Stromal cell of bone marrow (primary cell): ENCODE results near the gene R3HCC1L.

Experiments used
- DNase-seq: peaks from one replicate; pipeline ENCODE4 v3.0.0-alpha.2; 2012; ENCODE audit warnings: low read depth

Gene R3HCC1L

DNA sequence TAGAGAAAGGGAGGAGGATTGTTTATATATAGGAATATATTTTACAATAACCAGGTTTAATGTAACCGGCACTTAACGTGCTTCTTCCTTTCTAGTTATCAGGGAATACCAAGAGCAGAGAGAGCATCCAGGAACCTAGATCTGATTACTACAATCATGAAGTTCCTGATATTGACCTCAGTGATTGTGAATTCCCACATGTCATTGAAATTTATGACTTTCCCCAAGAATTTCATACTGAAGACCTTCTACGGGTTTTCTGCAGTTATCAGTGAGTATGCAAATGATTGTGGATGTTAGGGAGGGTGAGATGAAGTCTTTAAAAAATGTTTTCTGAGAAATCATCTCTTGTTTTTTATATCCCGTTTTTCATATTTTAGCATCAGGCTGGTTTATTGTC is 97.0 kb downstream of the R3HCC1L start:
- DNase-seq, result no peak

DNA sequence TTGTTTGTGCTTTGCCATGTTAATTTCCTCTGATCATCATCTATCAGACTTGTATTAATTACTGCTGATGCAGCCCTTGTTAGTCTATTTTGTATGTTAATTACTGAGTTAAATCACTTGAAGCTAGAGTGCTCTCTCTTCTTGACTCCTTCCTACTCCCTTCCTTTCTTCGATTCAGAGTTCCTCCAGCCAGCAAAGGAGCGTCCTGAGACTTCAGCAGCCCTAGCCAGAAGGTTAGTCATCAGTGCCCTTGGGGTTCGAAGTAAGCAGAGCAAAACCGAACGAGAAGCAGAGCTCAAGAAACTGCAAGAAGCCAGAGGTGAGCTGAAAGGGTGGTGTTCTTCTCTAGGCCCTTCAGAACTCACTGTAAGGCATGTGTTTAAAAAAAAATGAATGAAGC is 101.4 kb downstream of the R3HCC1L start:
- peak; percentile 44 for DNase-seq

DNA sequence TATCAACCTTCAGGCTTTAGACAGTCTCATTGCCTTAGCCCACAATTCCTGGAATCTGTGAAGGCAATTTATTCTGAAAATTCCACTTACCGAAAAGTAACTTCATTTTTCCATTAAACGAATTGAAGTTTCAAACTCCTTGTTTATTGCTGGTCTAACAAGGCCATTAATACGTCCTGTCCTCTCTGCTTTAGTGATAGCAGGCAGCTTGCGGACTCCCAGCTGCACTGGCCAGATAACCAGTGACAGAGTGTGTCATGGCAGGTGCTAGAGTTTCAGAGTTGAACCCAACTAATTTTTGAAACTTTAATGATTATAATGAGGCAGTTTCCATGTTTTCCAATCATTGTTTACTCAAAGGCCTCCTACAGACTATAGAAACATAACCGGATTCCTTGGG is 102.4 kb downstream of the R3HCC1L start:
- no peak for DNase-seq

DNA sequence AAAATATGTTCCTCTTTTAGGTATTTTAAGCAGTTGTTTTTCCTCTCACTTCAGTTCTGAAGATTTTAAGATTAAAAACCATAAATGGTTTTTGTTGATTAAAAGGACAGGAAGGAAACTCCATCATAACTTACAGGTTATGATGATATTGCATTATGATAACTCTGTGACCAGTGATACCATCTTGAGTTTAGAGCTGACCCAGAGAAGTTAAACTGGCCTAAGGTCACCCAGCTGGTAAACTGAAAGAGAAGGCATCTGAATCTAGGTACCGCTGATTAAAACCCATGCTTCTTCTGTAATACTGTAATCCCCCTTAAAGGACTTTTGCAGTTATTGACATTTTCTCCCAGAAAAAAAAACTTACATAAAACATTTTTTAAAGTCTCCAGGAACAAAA is 103.9 kb downstream of the R3HCC1L start:
- DNase-seq, result no peak

DNA sequence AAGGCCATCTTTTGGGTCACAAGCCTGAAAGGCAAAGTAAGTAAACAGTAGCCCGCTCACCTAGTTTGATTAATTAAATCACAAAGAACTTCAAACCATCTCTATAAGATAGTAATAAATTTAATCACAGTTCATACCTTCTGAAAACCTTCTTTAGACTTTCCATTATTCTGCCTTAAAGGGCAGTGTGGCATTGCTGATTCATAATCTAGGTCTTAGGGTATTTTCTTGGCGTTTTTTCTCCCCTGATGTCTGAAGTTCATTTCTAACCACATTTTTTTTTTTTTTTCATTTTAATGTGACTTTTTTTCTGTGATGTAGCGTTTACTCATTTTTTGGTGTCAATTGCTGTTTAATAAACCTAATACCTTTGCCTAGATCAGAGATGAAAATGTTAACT is 106.1 kb downstream of the R3HCC1L start:
- no peak for DNase-seq

DNA sequence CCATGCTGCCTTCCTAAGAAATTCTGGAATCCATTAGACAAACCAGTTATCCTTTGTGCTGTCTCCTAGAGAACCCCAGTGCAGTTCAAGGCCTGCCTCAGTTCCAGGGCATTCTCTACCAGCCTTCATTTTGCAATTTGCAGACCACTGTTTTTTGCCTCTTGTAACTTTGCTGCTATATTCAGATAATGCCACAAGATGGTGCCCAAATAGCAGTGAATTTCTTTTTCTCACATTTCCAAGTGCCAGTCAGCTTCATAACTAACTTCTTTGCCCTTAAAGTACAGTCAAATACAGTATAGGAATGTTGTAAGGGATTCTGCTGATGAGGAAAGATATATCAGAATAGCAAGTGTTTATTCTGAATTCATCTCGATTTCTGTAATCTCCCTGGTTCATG is 108.4 kb downstream of the R3HCC1L start:
- no peak for DNase-seq

DNA sequence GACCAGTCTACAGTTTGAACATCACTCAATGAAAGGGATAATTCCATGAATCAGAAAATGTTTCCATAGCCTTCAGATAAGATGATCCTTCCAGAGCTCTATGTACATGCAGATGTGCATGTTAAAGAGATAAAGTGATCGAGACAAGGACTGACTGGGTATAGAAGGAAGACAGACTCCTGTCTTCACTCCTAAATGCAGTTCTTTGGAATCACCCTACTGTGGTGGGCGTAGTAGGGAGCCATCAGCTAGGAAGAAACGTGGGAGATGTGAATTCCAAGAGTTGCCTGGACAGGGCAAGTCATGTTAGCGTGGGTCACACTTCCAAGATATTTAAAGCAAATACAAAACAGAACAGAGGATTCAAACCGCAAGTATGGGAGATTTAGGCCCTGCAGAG is 109.7 kb downstream of the R3HCC1L start:
- no peak for DNase-seq

DNA sequence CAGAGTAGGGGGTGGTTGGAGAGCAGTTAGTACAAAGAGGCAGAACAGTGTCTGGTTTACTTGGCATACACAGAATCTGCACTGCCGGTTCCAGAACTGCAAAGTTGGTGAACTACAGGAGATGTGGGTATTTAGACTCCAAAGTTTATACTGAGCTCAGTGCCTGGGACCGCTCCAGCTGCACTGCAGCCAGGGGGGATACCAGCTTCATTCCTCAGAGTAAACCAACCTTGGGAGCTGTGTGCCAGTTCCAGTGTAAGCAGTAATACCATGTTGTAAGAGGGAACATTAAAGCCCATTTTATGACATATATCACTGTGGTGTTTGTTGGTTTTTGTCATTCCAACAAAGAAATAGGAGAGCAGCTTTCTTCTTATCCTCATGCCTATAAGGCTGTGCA is 110.1 kb downstream of the R3HCC1L start:
- no peak for DNase-seq

DNA sequence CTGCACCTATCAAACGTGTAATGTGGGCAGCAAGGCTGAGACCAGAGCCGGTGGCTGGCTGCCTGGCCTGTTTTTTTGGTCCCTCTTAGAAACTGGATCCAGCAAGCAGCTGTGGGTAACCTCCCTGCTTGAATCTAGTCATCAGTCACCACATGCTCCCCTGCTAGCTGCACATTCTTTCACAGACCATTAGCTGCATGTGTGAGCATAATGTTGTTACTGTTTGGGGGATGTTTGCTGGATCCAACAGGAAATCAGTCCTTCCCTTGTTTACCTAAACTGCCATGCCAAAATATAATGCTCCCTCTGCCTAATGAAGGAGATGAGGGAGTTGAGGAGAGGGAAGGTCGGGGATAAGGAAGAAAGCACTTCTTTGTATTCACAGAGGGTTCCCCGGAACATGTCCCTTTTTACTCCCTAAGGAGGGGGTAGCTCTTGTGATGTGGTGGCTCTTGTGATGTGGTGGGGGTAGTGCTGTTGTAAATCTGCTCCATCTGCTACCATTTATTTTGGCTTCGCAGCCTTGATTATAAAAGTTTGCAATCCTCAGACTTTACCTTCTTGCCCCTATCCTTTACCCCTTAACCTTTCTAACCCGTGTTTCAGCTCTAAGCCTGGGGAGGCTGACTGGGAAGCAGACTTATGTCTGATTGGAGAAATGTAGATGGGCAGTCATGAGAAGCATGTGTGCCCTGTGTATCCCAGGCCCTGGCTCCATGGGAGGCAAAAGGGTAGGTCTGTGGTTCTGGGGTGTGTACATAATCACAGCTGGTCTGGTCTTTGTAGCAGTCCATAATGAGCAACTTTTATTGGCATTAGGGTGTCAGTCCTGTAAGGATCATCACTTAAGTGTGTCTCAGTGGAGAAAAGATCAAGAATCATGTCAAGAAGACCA is 112.7 kb downstream of the R3HCC1L start:
- DNase-seq, result no peak

DNA sequence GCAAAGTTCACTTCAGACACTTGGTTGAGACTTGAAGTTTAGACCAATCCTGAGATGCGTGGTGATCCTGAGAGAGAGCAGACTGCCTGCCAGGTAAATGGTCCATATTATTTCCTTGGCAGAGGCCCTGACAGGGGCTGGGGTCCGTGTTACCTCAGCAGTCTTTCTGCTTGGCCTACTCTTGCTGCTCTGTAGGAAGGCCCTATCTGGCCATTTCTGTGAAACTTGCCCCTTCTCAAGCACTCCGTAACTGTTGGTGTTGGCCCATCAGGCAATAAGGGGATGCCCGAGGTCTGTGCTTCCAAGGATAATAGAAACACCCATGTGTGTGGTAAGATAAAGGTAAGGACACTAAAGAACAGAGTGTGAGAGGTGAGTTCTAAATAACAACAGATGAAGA is 113.6 kb downstream of the R3HCC1L start:
- DNase-seq, result no peak

DNA sequence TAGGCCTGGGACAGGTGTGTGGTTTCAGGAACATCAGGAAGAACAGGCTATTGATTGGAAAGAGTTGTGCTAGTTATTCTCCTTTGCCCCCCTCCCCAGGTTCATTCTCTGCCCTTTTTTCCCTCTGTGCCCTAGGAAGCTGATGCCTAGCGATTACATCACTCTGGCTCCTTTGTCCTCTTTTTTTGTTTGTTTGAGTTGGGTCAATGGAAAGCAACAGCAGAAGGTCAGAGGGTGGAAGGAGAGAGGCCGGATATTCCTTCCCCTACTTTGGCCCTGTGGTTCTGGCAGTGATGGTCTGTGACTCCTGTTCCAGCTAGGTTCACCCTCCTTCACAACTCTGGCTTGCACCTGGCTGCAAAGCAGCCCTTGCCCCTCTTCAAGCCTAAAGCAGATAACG is 114.7 kb downstream of the R3HCC1L start:
- DNase-seq, result no peak

DNA sequence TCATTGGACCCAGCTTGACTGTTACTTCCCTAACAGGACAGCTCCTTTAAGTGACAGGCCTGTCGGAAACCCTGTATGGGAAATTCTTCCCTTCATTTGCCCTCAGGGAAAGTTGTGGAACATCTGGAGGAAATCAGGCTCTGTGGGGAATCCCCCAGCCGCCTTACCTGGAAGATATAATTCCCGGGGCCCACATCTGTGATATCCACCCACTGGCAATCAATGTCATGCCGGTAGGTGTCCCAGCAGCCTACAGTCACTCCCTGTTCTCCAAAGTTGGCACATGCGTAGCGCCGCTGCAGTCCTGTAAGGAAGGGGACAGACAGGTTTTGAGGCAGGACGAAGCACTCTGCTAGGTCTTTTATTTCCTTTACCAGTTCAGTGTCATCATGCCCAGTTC is 116.9 kb downstream of the R3HCC1L start:
- no peak for DNase-seq

DNA sequence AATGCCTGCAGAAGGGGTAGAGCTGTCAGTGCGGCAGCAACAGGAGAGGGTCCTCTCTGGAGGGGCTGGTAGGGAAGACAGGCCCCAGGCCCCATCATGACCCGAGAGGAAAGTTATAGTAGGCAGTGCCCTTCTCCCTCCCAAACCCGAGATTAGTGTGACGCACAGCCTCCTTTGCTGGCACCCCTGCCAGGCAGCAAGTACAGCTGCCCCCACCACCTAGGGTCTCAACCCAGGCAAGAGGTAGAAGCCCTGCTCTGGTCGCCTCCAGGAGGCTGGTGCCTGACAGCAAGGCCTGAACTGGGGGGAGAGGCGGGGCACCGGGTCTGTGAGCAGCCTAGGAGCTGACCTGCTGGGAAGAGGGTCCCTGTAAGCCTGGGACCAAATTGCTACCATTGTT is 118.0 kb downstream of the R3HCC1L start:
- DNase-seq, result no peak

DNA sequence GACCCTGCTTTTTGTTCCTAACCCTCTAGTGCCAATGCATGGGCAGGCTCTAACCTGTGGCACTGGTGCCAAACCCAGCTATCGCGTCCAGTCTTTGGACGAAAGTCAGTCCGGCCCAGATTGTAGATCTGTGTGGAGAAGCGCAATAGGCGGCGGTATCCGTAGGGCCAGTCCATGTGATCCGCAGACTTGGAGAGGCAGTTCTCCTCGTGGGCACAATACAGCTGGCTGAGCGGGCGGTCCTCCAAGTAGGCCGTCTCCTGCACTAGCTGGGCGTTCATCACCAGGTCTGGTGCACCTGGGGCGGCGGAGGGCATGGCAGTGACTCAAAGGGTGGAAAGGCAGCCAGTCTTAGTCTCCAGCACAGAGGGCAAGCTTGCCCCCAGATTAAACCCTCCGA is 119.0 kb downstream of the R3HCC1L start:
- DNase-seq, result no peak

DNA sequence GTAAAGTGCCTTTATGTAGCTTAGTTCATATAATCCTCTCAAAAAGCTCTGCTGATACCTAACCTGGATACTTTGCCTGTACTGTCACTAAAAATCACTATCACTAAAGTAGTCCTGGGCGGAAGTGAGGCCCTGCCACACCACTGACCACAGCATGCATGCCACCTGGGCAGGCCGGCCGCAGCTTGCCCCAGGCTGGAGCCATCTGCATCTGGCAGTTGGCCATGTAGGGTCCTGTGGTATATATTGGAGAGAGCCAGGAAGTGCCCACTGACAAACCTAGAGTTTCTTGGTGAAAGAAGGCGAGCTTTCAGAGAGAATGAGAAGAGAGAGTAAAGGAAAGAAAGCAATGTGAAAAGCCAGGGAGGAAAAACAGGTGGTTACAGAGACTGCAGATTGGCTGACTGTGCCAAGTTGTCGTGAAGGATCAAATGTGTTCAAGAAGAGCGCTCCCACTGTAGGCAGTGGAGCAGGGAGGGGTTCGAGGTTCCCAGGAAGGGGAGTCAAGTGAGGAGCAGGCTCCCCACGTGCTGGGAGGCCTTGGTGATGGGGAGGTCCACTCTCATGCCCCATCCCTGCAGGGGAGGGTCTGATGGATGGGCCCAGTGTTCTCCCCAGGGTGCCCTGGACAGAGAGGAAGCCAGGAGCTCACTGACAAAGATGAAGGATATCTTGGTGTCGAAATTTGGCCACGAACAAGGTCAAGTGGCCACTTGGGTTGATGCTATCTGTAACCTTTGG is 119.9 kb downstream of the R3HCC1L start:
- no peak for DNase-seq

DNA sequence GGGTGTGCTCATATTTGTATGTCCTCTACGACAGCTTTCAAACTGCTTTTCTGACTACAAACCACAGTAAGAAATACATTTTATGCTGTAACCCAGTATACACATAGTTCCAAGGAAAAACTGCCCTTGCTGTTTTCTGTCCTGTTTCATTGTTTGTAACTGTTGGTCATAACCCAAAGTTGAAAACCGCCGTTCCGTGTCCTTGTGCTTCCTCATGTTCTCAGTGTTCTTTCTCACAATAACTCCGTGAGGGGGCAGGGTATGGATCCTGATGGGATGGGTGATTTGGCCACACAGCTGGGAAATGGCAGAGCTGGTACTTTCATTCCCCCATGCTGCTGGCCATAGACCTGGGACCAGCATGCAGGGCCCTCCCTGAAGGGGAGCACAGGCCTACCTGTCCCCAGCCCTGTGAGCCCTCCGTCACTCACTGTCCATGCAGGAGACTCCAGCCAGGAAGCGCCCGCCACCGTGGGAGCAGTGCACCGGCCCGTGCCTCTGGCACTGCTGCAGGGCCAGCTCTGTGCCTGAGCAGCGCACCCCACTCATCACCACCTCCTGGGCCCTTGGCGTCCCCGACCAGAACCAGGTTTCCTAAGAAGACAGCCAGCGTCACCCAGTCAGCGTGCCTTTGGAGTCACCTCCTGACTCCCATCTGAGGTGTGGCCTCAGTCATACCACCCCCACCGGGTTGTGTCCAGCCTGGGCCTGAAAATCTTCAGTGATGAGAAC is 120.9 kb downstream of the R3HCC1L start:
- DNase-seq, result no peak

DNA sequence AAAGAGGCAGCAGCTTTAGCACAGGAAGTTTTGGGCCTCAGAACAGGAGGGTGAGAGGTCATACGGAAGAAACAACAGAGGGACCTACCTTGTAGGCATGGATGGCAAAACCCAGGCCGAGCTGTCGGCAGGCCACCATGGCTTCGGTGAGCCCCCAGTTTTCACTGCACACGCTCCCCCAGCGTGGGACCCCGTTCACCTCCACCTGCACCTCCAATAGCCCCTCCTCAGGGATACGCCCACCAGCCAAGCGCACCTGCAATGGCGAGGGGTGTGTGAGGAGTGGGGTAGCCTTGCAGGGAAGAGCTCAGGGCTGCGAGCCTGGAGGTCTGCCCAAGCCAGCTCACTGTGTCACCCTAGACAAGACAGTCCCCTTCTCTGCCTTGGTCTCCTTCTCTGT is 122.2 kb downstream of the R3HCC1L start:
- DNase-seq, result no peak

DNA sequence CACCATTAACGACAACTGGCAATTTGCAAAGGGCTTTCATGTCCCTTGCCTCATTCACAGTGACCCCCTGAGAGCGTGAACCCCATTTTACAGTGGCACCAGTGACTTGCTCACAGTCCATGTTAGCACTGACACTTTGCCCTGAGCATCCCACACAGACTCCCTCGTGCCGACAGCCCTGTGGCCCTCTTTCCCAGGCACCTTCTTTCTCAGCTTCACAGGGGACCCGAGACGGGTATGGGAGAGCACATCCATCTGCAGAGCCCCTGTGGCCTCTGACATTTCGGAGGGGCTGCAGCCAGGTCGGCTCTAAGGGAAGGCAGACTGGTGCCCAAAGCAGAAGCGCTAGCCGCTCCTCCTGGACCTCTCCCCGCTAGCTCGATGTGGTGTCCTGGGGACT is 122.7 kb downstream of the R3HCC1L start:
- no peak for DNase-seq

DNA sequence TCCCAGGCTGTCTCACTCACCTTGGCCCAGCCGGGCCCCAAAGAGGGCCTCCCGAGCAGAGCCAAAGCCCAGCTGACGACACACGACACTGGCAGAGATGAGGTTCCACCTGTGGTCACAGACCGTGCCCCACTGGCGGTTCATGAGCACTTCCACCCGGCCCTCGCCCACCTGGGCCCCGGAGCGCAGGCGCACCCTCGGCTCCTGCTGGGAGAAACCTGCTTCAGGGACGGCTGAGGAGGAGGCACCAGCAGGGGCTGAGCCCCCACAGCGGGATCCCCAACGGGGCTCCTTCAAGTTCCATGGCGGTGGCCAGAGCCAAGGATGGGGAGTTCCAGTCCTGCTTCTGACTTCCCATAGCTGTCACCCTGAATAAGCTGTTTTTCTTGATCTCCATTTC is 123.5 kb downstream of the R3HCC1L start:
- no peak for DNase-seq

DNA sequence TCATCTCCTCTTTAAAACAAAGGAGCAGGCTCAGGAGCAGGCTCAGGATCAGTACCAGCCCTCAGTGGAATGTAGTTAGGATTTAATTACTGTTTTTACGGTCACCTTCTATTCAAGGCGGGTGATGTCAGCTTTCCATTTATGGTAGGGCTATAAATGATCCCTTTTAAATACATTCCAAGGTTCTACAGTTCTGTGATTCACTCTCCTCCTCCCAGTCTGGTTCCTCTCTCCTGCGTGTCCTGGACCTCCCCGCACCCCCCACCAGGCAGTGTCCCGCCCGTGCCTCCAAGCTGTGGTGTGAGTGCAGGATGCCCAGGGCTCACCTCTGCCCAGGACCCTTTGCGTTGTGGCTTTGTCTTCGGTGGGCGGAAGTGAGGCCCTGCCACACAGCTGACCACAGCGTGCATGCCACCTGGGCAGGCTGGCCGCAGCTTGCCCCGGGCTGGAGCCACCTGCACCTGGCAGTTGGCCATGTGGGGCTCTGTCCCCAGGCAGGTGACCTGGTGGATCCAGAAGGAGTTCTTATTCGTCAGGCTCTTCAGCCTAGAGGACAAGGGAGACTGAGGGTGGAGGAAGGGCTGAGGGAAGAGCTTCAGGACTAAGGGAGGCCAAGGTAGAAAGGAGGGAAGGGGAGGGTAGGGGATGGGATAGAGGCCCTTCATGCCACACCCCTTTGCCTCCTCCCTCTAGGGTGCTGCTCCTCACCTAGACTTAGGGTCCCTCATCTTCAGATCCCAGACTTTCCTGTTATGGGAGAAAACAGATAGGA is 124.4 kb downstream of the R3HCC1L start:
- no peak for DNase-seq

DNA sequence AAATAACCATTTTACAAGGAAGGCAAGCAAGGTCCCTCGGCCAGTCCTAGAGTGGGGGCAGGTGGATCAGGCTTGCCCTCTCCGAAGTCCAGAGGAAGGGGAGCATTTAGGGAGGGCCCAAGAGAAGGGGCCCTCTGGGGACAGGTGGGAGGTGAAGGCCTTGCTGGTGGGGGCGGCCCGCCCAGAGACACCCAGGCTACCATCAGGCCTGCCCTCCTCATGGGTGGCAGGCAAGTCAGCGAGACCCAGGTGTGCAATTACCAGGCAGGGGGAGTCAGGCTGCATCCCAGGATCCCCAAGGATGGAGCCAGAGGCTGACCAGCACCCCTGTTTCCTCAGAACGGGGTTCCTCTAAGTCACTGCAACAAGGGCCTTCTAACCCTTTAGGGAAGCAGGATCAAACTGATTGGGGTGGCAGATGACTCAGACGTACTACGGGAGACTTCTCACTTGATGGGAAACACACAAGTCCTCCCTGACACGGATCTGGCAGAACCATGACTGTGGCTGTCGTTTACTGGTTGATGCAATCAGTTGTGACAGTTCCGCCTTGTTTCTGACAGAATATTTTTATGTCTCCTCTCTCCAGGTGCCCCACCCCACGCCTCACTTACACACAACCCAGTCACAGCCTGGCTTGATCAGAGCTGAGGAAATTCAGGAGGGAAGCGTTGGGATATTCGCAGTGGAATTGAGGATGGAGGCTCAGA is 125.3 kb downstream of the R3HCC1L start:
- no peak for DNase-seq
